Diencephalon (tissue), 1 donor: ENCODE results near the gene CASR. TPM values are rescaled to one million over a fixed set of nuclear protein-coding genes. Genes with fewer than 3 reads are reported as not detected.

ENCODE experiments used
- total RNA-seq: library from RNA; depleted of rRNA; stranded (reverse); fragments of >200 nt; gene quantifications from one replicate; pipeline ENCODE4 v1.2.3, GENCODE V29; 2014

CASR gene, protein sequence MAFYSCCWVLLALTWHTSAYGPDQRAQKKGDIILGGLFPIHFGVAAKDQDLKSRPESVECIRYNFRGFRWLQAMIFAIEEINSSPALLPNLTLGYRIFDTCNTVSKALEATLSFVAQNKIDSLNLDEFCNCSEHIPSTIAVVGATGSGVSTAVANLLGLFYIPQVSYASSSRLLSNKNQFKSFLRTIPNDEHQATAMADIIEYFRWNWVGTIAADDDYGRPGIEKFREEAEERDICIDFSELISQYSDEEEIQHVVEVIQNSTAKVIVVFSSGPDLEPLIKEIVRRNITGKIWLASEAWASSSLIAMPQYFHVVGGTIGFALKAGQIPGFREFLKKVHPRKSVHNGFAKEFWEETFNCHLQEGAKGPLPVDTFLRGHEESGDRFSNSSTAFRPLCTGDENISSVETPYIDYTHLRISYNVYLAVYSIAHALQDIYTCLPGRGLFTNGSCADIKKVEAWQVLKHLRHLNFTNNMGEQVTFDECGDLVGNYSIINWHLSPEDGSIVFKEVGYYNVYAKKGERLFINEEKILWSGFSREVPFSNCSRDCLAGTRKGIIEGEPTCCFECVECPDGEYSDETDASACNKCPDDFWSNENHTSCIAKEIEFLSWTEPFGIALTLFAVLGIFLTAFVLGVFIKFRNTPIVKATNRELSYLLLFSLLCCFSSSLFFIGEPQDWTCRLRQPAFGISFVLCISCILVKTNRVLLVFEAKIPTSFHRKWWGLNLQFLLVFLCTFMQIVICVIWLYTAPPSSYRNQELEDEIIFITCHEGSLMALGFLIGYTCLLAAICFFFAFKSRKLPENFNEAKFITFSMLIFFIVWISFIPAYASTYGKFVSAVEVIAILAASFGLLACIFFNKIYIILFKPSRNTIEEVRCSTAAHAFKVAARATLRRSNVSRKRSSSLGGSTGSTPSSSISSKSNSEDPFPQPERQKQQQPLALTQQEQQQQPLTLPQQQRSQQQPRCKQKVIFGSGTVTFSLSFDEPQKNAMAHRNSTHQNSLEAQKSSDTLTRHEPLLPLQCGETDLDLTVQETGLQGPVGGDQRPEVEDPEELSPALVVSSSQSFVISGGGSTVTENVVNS
- total RNA-seq = 0.69 TPM

DNA sequence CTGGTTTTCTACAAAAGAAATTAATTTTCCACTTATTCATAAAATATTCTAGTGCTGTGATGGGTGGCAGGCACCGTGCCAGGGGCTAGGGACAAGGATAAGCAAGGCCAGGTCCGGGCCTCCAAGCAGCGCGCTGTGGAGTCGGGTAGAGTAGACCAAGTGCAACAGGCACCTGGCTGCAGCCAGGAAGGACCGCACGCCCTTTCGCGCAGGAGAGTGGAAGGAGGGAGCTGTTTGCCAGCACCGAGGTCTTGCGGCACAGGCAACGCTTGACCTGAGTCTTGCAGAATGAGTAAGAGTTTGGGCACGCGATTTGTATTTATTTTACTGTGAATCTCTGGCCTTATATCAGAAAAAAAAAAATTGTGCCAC lies at the start of gene CASR:
Gene CASR (plus strand): TSS at position 148 of the 372 bp plus-strand sequence. CDS start 70,522 bp downstream, outside the sequence.

GRCh38 chr3:122324871-122325323 lies 141.4 kb downstream of the CASR start, which contains the start of gene CSTA:
Gene CSTA (plus strand): TSS chr3:122325248. CDS start chr3:122325293, 45 bp downstream.

Other genes with a start within 250 kb of the CASR start
- not detected for gene ILDR1, start 161.4 kb upstream of the CASR start, total RNA-seq
- 1.8 TPM for gene CD86, start 128.3 kb upstream of the CASR start, total RNA-seq
- 1.4 TPM for gene CSTA, start 141.6 kb downstream of the CASR start, total RNA-seq
- 24.7 TPM for gene MIX23, start 199.6 kb downstream of the CASR start, total RNA-seq
- 15.9 TPM for gene FAM162A, start 200.5 kb downstream of the CASR start, total RNA-seq
- gene WDR5B, start 232.4 kb downstream of the CASR start, total RNA-seq = 6.0 TPM